Measurements from ENCODE around the gene SLC22A3.
"Not testable (repeated sequence)": the region's sequence is repeated elsewhere in the genome, so short reads cannot be mapped to it uniquely, and the experiment has no call there.

- not testable (repeated sequence) for TF ChIP-seq CTCF (IDR thresholded peaks at IDR 0.05 in 4 of 5, conservative IDR thresholded peaks at IDR 0.05 in 1 of 5); POLR2A (IDR thresholded peaks at IDR 0.05)
Observed at GRCh38 chr6:160449787-160450186, 101.6 kb downstream of the SLC22A3 start.
